Muscle layer of duodenum (tissue), 2 donors: Measurements from ENCODE around the gene MYRIP.
A peak's percentile ranks its signal among the peaks of the same experiment; 100 is the strongest.

Experiments used
- H3K27ac ChIP-seq: one replicate; pipeline ENCODE4 v1.7.0; 2013; ENCODE audit warnings: mild to moderate bottlenecking, low read length
- H3K27me3 ChIP-seq: one replicate; pipeline ENCODE4 v1.7.0; 2013; ENCODE audit warnings: low read depth, mild to moderate bottlenecking, control low read depth, low read length
- H3K36me3 ChIP-seq, 2 donors: one replicate each; pipeline ENCODE4 v1.7.0; 2013; ENCODE audit warnings: low read length in 2 of 2, control low read depth in 1 of 2, mild to moderate bottlenecking in 1 of 2; ENCODE audit not compliant: insufficient read depth in 2 of 2, control insufficient read depth in 1 of 2
- H3K4me1 ChIP-seq, 2 donors: one replicate each; pipeline ENCODE4 v1.7.0; 2013; ENCODE audit warnings: low read length in 2 of 2, mild to moderate bottlenecking in 2 of 2, control low read depth in 1 of 2, moderate library complexity in 1 of 2; ENCODE audit not compliant: insufficient read depth in 2 of 2, control insufficient read depth in 1 of 2
- H3K4me3 ChIP-seq, 2 donors: one replicate each; pipeline ENCODE4 v1.7.0; 2013; ENCODE audit warnings: low read length in 2 of 2, low read depth in 1 of 2, mild to moderate bottlenecking in 1 of 2
- H3K9me3 ChIP-seq, 2 donors: one replicate each; pipeline ENCODE4 v1.7.0; 2013; ENCODE audit warnings: low read length in 2 of 2, control low read depth in 1 of 2, mild to moderate bottlenecking in 1 of 2; ENCODE audit not compliant: control insufficient read depth in 1 of 2
- donor health status: healthy.

Gene MYRIP

GRCh38 chr3:40299130-40299720 lies 489.8 kb downstream of the MYRIP start:
- no peaks in the 10 kb centered on the region for H3K27me3 ChIP-seq
- no peak overlapping the region for H3K27ac ChIP-seq
- H3K36me3 ChIP-seq, result peaks cover 3% of the 10 kb centered on the region in 2 donors
- no peaks in the 10 kb centered on the region for H3K9me3 ChIP-seq
- H3K4me3 ChIP-seq, result no peak overlapping the region
- H3K4me1 ChIP-seq, result no peaks in the 10 kb centered on the region

- H3K4me3 ChIP-seq, result no peak overlapping the region
- no peaks in the 10 kb centered on the region for H3K9me3 ChIP-seq
- H3K27me3 ChIP-seq, result no peaks in the 10 kb centered on the region
- H3K4me1 ChIP-seq, result no peaks in the 10 kb centered on the region
- H3K27ac ChIP-seq, result no peak overlapping the region
- peaks cover 0 to 3% of the 10 kb centered on the region in 2 donors for H3K36me3 ChIP-seq
These were observed 490.4 kb downstream of the MYRIP start for GRCh38 chr3:40299721-40300335.

GRCh38 chr3:40302784-40303183 lies 493.4 kb downstream of the MYRIP start:
- Histone ChIP-seq H3K4me1 (no peaks in the 10 kb centered on the region), H3K36me3 (no peaks in the 10 kb centered on the region), H3K4me3 (no peak overlapping the region), H3K27ac (no peak overlapping the region), H3K9me3 (no peaks in the 10 kb centered on the region), H3K27me3 (no peaks in the 10 kb centered on the region)

GRCh38 chr3:40304352-40304751 lies 494.9 kb downstream of the MYRIP start:
- H3K27me3 ChIP-seq, result no peaks in the 10 kb centered on the region
- H3K4me1 ChIP-seq, result peaks cover 0 to 4% of the 10 kb centered on the region in 2 donors
- H3K27ac ChIP-seq, result no peak overlapping the region
- no peak overlapping the region for H3K4me3 ChIP-seq
- H3K9me3 ChIP-seq, result no peaks in the 10 kb centered on the region
- H3K36me3 ChIP-seq, result no peaks in the 10 kb centered on the region

GRCh38 chr3:40306336-40306735 lies 496.9 kb downstream of the MYRIP start:
- Histone ChIP-seq H3K9me3 (no peaks in the 10 kb centered on the region), H3K27ac (no peak overlapping the region), H3K4me1 (peaks cover 3 to 8% of the 10 kb centered on the region in 2 donors), H3K27me3 (no peaks in the 10 kb centered on the region), H3K36me3 (peaks cover 0 to 3% of the 10 kb centered on the region in 2 donors), H3K4me3 (no peak overlapping the region)

- H3K4me3 ChIP-seq, result no peak overlapping the region
- H3K4me1 ChIP-seq, result peaks cover 9 to 16% of the 10 kb centered on the region in 2 donors
- H3K36me3 ChIP-seq, result peaks cover 6 to 10% of the 10 kb centered on the region in 2 donors
- H3K27me3 ChIP-seq, result no peaks in the 10 kb centered on the region
- no peak overlapping the region for H3K27ac ChIP-seq
- no peaks in the 10 kb centered on the region for H3K9me3 ChIP-seq
These were observed 497.8 kb downstream of the MYRIP start for GRCh38 chr3:40307176-40307575.

- H3K27me3 ChIP-seq, result no peaks in the 10 kb centered on the region
- peak overlapping the region; percentile 86 for H3K27ac ChIP-seq
- no peaks in the 10 kb centered on the region for H3K9me3 ChIP-seq
- peaks cover 13 to 31% of the 10 kb centered on the region in 2 donors for H3K4me1 ChIP-seq
- peak overlapping the region; percentile 76 to 91 for H3K4me3 ChIP-seq
- H3K36me3 ChIP-seq, result peaks cover 19 to 24% of the 10 kb centered on the region in 2 donors
These were observed 499.5 kb downstream of the MYRIP start for GRCh38 chr3:40308725-40309417.

GRCh38 chr3:40309418-40309924 lies 500.1 kb downstream of the MYRIP start, which contains the start of gene EIF1B:
TSS of gene EIF1B (plus strand) at chr3:40309707. CDS start at chr3:40309942, 235 bp downstream.
- H3K9me3 ChIP-seq, result no peaks in the 10 kb centered on the region
- H3K27ac ChIP-seq, result peak within 1 kb of the TSS; percentile 93
- H3K27me3 ChIP-seq, result no peaks in the 10 kb centered on the region
- peaks cover 20 to 24% of the 10 kb centered on the region in 2 donors for H3K36me3 ChIP-seq
- peaks cover 19 to 36% of the 10 kb centered on the region in 2 donors for H3K4me1 ChIP-seq
- H3K4me3 ChIP-seq, result peak within 1 kb of the TSS; percentile 88 to 91
